Right renal cortex interstitium (tissue), 3 donors: Measurements from ENCODE around the gene OS9. TPM values are rescaled to one million over a fixed set of nuclear protein-coding genes. Genes with fewer than 3 reads are reported as not detected.
A peak's percentile ranks its signal among the peaks of the same experiment; 100 is the strongest.

ENCODE experiments used
- DNase-seq, 3 donors: peaks; one replicate each; pipeline ENCODE4 v3.0.0-alpha.2; 2013; ENCODE audit warnings: low read depth in 3 of 3, low spot score in 2 of 3
- polyA plus RNA-seq, 3 donors: library from polyadenylated mRNA; unstranded; fragments of 120-200 nt; gene quantifications; one replicate each; pipeline ENCODE4 v1.2.1, GENCODE V29; 2013; ENCODE audit not compliant: insufficient read length in 3 of 3

The OS9 gene
- polyA plus RNA-seq, 3 donors: 225 to 234 (median 233) TPM

DNA sequence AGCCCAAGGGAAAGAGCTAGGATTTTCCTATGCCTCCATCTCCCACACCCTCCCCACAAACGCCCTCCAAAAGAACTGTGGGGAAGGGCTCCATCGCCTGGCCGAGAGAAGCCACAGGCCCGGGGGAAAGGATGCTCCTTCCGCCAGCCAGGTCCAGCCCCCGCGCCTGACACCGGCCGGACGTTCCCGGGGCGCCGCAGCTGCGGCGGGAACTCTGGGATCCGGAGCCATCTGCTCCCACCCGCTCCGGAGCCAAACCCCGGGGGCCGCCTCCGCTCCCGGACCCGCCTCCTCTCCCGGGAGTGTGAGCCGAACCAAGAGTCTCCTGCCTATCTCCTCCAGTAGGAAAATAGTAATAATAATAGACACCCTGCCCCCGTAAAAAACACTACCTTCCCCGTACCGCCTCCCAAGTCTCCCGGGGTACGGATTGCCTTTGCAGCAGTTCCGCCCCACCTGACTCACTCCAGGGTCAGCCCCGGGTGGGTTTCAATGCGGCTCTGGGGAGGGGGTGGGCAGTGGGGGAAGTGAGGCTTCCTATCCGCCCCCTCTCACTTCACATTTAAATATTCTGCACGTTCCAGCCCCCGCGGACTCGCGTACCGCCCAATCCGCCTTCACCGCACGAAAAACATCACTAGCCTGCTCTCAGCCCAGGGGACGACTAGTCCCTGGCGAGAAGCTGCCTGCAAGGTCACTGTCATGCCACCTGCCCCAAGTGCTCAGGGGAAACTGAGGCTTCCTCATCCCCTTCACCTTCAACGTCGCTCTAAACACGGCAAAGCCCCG is 42.2 kb downstream of the OS9 start:
- DNase-seq: no peak

DNA sequence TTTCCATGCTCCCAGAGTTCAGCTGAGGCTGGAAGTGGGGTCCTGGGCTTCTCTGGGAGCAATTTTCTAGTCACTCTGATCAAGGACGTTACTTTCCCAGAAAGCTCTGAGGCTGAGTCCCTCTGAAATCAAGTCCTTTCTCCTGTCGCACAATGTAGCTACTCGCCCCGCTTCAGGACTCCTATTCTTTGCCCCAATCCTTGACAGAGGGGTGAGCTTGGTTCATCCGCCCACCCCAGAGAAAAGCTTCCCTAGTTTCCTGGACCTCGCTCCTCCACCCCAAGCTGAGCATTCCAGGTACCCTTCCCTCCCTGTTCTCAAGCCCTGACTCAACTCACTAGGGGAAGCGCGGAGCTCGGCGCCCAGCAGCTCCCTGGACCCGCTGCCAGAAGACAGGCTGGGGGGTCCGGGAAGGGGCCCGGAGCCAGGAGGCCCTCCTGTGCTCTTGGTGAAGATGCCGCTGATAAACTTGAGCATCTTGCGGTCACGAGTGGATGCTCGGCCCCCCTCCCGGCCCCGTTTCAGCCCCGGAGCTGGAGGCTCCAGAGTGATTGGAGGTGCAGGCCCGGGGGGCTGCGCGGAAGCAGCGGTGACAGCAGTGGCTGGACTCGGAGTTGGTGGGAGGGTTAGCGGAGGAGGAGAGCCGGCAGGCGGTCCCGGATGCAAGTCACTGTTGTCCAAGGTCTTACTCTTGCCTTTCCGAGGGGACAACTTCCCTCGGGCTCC is 43.0 kb downstream of the OS9 start:
- no peak for DNase-seq

DNA sequence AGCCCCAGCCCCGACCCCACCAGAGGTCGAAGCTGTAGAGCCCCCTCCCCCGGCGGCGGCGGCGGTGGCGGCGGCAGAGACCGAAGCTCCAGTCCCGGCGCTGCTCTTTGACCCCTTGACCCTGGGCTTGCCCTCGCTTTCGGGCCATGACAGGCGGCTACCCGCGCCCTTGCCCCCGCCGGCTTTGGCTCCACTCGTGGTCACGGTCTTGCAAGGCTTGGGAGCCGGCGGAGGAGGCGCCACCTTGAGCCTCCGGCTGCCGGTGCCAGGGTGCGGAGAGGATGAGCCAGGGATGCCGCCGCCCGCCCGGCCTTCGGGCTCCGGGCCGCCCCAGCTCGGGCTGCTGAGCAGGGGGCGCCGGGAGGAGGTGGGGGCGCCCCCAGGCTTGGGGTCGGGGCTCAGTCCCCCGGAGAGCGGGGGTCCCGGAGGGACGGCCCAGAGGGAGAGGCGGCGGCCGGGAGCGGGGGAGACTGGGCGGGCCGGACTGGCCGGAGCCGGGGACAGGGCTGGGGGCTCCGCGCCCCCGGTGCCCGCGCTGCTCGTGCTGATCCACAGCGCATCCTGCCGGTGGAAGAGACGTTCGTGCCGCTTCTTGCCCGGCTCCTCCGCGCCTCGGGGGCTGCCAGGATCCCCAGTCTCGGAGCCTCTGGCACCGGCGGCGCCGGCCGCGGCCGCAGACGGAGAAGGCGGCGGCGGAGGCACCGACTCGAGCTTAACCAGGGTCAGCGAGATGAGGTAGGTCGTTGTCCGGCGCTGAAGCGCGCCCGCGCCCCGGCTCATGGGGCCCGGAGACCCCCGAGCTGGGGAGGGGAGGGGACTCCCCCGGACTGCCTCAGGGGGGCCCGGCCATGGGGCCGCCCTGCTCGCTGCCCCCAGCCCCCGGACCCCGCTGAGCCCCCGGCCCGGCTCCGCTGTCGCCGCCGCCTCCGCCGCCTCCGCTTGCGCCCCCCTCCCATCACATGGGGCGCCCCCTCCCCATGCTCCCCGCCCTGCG is 43.8 kb downstream of the OS9 start:
- DNase-seq: no peak

DNA sequence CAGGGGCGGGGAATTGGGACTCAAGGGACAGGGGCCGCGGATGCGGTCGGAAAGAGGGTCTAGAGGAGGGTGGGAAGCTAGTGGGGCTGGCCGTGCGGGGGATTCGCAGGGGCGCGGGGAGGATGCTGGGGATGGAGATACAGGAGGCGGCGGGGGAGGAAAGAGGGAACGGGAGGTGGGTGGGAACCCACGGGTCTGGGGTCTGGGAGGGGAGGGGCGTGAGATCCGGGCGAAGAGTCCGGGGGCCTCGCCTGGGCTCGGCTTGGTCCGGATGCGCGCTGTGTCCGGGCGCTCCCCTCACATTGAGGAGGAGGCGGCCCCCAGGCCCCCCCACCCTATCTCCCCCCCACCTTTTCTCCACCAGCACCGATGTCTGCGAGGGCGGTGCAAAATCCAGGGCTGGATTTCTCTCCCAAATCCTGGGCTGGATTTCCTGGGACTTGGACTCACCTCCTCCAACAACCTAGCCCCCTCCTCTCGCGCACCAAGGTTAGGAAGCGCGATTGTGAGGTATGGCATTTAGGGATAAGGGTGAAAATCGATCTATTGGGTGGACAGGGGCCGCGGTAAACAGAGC is 44.8 kb downstream of the OS9 start, which contains the start of gene AGAP2:
Gene AGAP2 (minus strand): TSS at position 82 of the 577 bp plus-strand sequence. CDS start 496 bp downstream, outside the sequence.
- no peak for DNase-seq

DNA sequence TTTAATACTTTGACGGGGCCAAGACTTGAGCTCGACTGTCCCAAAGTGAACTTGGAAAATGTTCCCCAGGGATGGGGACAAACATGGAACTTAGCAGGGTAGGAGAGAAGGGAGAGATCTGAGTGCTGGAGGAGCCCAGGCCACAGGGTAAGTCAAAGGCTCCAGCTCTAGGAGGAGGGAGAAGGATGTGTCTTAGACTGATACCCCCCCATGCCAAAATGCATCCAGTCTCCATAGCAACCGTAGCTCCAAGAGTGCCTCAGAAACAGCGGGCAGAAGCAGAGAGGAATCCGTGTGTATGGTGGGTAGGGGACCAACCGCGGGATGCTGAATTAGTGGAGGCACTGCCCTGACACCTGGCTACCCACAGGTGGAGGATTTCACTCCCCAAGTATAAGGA is 45.5 kb downstream of the OS9 start:
- no peak for DNase-seq

DNA sequence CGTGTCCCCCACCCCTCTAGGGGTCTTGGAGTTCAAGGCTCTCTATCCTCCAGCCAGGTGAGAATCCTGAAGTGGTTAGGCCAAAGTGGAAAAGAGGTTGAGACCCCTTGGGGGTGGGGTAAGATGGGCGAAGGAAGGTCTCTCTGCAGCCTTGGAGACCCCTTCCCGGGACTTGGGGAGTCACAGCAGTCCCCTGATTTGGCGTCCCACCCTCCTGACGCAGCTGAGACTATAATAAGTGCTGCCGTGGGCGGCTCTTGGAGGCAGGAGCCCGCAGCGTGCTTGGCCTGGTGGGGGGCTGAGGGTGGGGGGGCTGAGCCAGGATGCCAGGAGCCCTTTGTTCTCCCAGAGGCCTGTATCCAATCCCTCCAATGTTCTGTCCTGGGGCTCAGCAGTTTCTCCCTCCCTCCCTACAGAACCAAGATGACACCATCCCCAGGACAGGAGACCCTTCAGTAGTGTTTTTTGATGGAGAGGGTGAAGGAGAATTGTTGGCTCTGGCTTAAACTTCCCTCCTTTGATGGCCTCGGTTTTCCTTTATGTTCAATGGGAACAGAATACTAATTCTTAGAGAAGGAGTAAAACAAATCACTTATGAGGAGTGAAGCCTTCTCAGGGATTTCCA is 46.1 kb downstream of the OS9 start:
- DNase-seq: no peak

DNA sequence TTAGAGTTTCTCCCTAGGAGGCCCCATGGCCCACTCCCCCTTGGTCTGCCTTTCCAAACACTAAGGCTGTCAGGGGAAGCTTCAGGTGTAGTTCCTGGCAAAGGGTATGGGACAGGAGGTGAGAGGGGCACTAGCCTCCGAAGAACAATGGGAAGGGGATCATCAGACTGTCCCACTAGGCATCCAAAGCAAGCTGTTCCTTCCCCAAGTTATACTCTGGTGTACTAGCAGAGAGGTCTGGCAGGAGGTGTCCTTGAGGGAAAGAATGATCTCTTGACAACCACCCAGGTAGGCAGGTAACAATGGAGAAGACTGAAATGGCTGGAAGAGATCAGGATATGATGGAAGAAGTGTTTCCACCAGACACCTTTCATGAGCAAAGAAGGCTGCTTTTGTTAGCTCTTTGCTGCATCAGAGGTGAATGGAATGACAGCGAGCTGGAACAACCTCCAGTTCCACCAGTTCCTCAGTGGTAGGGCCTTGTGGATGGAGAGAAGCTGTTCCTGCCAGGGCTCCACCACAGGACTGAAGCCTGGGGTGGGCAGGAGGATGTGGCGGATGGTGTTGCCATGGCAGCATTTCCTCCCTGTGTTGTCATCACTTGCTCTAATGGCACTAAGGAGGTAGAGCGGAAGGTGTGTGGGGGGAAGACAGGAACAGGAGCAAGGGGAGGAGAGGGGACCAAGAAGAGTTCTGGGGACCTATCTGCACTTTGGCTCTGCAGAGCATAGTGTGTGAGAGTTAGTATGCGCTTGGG is 46.9 kb downstream of the OS9 start:
- no peak for DNase-seq

DNA sequence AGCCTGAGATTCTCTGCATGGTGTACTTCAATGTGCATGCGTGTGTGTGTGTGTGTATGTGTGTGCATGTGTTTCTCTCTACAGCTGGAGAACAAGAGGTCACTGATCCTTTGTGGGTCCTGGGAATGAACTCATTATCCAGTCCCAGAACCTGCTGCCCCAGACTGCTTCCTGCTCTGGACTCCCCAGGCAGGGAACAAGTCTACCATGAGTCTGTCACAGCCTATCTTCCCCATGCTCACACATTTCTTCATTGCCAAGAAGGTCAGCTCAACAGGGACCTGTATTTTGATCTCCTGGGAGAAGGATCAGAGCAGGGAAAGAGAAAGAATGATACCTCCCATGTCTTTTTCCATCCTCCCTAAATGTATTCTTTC is 47.5 kb downstream of the OS9 start:
- DNase-seq: no peak

DNA sequence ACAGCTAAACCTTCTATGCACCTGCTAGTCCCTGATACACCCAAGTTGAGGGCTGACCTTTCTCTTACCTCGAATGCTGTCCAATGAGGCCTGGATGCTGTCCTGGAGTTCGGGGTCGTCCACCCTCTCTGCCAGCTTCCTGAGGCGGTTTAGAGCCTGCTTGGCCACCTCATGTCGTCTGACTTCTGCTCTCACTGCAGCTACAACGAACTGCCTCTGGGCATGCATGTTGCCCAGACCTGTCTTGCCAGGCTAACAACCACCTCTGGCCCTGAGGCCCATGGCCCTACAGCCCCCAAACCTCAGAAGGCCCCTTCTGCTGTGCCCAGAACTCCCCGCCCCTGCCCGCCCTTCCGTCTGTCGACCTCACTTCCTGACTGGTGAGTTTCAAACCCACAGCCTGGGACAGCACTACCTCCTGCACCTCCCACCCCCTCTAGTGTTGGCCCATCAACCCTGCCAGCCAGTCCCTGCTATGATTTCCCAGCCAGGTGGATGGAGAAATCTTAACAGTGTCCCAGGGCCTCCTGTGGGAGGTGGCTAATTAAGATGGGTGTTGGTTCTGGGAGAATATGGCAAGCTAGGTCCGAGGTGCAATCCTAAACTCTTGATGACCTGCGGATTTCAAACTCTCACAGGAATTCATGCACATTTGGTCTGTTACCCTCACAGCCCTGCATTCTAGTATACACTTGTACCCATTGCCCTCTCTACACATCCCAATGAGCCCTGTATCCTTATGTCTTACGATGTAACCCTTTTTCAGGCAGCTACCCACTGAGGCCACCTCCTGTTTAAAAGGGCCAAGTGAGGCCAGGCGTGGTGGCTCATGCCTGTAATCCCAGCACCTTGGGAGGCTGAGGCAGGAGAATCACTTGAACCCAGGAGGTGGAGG is 48.2 kb downstream of the OS9 start:
- no peak for DNase-seq

DNA sequence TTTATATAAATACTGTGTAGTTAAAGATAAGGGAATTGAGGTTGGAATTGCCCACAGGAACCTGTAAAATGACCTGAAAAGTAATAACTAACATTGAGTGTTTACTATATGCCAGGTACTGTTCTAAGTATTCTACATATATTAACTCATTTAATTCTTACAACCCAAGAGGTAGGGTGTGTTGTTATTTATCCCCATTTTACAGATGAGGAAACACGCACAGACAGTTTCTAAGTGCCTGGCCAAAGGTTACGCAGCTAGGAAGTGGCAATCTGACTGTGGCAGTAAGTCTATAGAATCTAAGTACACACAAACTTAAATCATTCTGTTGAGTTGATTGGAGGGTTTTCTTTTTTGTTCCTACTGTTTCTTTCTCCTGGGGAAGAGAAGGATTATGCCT is 49.8 kb downstream of the OS9 start:
- no peak for DNase-seq

DNA sequence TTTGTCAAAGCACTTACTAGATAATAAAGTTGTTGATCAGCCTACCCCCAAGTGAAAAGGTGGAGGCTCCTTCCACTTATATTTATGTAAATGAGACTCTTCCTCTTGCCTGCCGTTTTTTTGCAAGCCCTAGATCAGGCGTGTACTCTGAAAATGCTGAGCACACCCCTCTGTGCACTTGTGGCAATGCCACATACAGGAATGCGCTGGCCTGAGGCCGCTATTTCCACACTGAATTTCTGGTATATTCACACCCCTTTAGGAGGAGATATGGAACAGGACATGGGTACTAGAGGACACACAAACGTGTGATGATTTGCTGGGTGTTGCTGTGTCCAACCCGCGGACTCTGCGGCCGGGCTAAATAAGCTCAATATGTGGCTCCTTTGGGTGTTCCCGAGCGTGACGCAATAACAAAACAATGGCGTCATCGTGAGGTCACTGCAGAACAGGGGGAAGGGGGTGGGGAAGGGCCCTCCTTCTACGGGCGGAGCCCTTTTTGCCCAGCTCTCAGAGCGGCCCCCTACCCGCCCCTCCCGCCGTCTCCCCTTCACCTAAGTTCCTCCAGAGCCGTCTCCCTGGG is 50.4 kb downstream of the OS9 start:
- DNase-seq: peak in 2 of 3 donors; percentile 77 to 80

DNA sequence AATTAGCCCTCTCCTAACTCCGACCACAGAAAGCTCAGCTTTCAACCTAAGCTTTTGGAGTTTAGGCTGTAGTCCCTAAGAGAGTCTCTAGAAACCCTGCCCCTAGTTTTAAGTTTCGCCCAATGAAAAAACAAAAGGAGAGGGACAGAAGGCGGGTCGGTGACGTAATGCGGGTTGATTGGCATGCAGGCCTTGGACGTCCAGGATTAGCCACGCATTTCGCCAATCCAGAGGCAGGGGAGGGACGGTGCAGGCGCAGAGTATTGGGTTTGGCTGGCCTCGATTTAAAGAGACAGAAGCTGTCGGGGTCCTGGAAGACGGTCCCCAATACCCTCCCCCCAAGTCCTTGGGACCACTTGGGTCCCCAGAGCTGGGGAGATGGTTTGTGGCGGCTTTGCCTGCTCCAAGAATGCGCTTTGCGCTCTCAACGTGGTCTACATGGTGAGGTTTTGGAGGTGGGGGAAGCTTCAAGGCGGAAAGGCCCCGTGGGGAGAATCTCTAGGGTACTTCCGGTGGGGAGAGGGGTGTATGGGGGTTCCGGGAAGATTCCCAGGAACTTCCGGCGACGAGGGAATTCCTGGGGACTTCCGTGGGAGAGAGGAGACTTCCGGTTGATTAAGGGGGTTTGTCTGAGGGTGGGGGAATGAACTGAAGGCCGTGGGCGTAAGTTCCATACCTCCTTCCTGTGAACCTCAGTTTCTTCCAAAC is 51.0 kb downstream of the OS9 start, which contains the start of gene TSPAN31:
Gene TSPAN31 (plus strand): TSS at position 263 of the 708 bp plus-strand sequence. CDS start 116 bp downstream, at position 379.
- DNase-seq: peak; percentile 96 to 99 (median 98)

DNA sequence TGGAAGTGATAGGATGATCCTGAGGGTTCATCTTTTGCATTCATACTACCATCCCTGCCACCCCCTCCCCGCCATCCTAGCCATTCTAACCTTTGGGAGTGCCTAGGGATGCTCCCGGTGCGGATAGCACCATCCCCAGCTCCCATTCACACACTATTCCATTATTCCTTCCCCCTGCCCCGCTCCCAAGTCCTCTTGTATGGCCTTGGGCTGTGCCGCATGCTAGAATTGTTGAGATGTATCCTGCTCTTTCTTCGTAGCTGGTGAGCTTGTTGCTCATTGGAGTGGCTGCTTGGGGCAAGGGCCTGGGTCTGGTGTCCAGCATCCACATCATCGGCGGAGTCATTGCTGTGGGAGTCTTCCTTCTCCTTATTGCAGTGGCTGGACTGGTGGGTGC is 51.6 kb downstream of the OS9 start:
- DNase-seq: no peak

DNA sequence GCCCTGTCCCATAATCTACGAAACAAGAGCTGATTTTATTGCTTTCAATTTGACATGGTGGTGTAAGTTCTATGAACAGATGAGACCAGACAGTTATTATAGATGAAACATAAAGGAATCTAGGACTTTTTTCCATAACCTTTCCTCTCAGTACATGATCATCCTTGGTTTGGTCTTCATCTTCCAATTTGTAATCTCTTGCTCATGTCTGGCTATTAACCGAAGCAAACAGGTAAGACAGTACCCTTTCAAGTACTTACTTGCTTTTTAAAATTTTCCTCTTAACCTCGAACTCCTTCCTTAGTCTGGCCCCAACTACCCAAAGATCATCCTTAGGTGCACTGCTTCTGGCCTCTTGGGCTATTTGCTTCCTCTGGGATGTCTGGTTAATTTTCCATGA is 52.1 kb downstream of the OS9 start:
- no peak for DNase-seq

DNA sequence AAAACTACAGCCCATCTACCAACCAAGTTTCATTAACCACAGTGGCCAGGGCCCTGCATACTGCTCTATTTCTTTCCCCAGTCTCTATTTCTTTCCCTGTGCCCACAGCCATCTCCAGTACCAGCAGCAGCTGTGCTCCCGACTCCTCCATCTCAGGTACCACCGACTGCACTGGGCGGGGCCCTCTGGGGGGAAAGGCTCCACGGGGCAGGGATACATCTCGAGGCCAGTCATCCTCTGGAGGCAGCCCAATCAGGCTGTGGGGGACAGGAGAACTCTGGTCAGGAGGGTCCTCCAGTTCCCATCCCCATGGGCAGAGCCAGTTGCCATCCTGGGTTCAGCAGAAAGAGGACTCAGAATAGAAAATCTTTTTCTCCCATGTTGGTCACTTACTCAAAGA is 55.1 kb downstream of the OS9 start:
- DNase-seq: no peak

DNA sequence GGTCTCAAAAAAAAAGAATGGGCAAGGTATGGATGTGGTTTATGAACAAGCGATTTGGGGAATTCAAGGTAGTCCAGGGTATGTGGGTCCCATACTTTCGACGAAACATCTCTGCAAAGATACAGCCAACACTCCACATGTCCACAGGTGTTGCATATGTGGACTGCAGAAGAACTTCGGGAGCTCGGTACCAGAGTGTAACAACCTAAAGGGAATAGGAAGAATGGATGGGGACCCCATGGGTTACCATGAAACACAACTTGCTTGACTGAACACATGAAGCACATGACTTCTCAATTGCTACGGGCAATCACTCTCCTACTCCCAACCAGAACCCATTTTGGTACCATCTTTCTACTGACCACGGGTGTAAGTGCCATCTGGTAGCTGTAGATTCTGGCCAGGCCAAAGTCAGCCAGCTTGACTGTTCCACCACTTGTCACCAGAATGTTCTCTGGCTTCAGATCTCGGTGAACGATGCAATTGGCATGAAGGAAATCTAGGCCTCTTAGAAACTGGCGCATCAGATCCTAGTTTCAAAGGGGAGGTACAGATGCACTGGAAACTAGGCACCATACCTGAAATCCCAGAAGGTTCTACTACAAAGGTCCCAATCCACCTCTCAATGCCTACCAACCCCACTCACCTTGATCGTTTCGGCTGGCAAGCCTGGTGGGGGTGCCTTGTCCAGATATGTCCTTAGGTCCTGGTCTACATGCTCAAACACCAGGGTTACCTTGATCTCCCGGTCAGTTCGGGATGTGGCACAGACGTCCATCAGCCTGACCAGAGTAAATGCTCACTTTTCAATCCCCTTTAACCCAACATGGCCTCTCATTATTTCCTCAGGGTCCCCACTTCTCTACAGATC is 56.9 kb downstream of the OS9 start:
- no peak for DNase-seq
